Right hindlimb (tissue), 1 donor: ENCODE measurements around the gene EML6.
"Not testable (repeated sequence)": the region's sequence is repeated elsewhere in the genome, so short reads cannot be mapped to it uniquely, and the experiment has no call there.

Experiments used
- DNase-seq: peaks from one replicate; pipeline ENCODE4 v3.0.0-alpha.2; 2018

The EML6 gene

GRCh38 chr2:54858021-54858681 lies 134.7 kb downstream of the EML6 start:
- DNase-seq = no peak

DNA sequence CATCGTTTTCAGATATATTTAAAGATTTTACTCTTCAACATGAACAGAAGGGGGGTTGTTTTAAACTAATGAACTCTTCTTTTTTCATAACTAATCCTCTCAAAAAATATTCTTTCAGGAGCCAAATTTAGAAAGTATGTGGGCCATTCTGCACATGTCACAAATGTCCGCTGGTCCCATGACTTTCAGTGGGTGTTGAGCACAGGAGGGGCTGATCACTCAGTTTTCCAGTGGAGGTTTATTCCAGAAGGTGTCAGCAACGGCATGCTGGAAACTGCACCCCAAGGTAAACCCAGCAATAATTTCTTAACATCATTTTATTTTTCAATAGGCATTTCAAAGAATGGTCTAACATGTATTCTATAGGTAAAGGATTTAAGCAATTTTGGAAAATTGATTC lies 136.0 kb downstream of the EML6 start:
- no peak for DNase-seq

DNA sequence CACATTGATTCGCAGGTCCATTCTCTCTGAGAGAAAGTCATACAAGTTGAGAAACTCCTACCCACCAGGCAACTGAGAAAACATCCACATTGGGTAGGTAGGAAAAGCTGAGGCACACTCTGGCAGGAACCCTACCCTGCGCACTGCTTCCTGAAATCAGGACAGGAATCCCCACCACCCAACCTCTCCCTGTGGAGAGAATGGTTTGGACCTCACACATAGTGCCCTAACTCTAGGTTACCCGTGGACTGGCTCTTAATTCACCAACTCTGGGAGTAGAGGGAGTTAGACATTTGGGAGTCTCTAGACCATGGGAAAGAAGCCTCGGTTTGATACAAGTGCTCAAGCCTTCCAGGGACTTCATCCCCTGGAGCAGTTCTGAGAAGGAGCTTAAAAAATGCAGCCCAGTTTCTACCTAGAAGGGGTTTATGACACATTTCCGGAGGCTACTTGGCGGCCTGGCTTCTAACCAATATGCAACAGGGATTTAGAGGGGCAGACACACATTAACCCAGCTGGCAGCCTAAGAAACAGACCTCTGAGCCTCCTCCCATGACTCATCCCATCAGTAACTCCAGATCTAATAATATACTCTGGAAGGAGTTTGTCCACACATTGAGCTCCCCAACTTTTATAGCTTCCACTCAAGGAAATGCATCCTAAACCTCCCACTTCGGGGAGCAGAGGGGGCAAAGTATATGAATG lies 136.7 kb downstream of the EML6 start:
- no peak for DNase-seq

DNA sequence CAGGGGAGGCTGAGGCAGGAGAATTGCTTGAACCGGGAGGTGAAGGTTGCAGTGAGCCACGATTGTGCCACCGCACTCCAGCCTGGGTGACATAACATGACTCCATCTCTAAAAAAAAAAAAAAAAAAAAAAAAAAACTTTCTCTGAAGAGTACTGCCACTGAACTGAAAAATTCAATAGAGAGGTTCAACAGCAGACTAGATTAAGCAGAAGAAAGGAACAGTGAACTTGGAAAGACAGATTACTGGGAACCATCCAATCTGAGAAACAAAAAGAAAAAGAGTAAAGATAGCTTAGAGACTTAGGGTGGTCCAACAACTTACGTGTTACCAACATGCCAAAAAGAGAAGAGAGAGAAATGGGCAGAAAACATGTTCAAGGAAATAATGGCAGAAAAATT lies 138.8 kb downstream of the EML6 start:
- no peak for DNase-seq

- no peak for DNase-seq
Observed at GRCh38 chr2:54862742-54863141, 139.3 kb downstream of the EML6 start.

DNA sequence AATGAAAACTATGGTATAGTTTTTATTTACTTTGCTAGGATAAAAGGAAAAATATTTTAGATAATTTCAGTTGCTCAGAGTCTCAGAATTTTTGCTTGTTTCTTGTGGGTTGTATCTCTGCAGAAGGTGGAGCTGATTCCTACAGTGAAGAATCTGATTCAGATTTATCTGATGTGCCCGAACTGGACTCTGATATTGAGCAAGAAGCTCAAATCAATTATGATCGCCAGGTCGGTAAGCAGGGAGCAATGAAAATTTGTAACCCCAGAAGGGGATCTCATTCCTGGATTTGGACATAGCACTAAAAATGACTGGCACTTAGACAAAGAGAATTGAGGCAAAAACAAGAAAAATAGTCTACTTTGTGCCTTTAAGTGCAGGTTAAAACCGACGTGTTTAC lies 140.2 kb downstream of the EML6 start:
- DNase-seq = no peak

DNA sequence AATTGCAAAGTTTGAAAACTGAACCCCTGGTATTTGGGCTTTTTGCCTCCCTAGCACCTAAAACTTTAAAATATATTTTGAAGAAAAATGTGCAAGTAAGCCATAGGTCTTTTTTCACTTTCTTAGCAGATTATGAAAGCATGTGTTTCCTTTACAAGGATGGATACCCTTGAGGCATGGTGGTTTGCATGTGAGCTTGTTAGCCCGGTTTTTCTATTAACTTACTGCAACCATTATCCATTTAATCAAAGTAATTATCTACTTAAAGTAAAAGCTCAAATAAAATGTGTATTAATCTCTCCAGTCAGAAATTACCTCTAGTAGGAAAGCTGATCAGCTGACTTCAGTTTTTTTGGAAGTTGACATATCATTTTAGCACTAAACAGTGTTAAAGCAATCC lies 140.6 kb downstream of the EML6 start:
- no peak for DNase-seq

DNA sequence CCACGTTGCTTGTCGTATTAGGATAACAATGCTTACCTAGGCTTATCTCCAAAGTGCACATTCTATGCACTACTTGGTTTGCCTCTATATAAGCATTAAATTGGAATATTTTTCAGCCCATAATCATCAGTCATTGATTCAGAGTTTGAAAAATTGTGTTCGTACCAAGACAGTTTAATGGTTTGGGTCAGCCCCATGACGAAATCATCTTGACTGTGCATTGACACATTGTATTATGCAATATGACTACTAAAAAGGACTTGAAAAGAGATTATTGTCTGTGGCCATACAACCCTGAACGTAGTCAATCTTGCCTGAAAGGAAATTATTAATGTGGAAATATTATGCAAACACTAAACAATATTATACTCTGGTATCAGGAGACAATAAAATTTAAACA lies 141.3 kb downstream of the EML6 start:
- no peak for DNase-seq

GRCh38 chr2:54866179-54866578 lies 142.7 kb downstream of the EML6 start:
- no peak for DNase-seq

- DNase-seq = no peak
Observed at GRCh38 chr2:54866868-54867267, 143.4 kb downstream of the EML6 start.

GRCh38 chr2:54867457-54867856 lies 144.0 kb downstream of the EML6 start:
- no peak for DNase-seq

GRCh38 chr2:54871457-54872107 lies 148.1 kb downstream of the EML6 start:
- no peak for DNase-seq

- DNase-seq = no peak
Observed at GRCh38 chr2:54872780-54873179, 149.3 kb downstream of the EML6 start.

- not testable (repeated sequence) for DNase-seq
Observed at GRCh38 chr2:54873236-54873635, 149.8 kb downstream of the EML6 start.

DNA sequence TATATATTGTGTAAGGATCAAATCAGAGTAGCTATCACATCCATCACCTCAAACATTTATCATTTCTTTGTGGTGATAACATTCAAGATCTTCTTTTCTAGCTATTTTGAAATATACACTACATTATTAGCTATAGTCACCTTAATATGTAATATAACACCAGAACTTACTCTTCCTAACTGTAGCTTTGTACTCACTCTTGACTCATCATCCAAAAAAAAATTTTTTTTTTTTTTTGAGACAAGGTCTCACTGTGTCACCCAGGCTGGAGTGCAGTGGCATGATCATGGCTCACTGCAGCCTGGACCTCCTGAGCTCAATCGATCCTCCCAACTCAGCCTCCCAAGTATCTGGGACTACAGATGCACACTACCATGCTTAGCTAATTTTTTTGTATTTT lies 153.3 kb downstream of the EML6 start:
- no peak for DNase-seq

DNA sequence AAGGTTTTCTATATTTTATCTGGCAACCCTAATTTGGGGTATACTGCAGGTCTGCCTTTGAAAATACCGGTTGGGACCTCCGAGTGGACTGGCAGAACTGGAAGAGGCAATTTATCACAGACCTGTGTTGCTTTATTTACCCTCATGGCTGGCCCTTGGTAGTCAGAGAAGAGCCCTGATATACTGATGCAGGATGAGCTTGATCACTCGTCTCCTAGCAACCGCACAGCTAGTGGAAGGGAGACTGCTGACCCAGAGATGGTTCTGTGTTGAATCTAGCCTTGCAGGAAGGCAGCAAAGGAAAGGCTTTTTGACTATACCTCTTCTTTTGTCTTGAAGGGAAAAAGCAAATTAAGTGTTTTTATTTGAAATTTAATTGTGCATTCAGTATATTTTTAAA lies 154.7 kb downstream of the EML6 start:
- no peak for DNase-seq

DNA sequence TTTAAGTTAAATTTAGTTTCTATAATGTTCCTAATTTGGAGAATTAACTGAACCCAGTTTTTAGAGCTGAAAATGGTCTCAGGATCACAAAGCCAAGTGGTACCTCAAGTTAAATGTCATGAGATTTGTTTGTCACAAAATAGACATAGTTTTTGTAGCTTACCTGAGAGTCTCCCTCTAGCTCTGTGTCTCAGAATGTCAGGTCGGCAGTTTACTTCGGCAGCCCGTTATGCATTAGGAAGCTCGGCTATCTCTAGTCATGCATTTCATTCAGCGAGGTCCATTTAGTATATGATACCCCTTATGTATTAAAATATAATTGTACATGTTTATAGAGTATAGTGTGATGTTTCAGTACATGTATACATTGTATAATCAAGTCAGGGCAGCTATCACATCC lies 155.6 kb downstream of the EML6 start:
- DNase-seq = no peak

GRCh38 chr2:54879598-54880332 lies 156.3 kb downstream of the EML6 start:
- DNase-seq = peak; percentile 55

GRCh38 chr2:54880428-54880827 lies 157.0 kb downstream of the EML6 start:
- DNase-seq = no peak

- no peak for DNase-seq
Observed at GRCh38 chr2:54881759-54882158, 158.3 kb downstream of the EML6 start.

DNA sequence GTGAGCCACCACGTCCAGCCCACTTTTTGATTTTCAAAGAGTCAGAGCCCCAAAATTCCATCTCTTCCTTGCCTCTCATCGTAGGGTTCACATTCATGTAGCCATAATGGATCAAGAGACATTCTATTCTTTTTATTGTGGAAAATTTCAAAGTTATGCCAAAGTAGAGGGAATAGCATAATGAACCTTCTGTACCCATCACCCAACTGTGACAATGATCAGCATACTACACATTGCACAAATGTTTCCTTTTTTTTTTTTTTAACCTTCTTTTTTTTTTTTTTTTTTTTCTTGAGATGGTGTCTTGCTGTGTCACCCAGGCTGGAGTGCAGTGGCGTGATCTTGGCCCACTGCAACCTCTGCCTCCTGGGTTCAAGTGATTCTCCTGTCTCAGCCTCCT lies 162.4 kb downstream of the EML6 start:
- DNase-seq = no peak

- no peak for DNase-seq
Observed at GRCh38 chr2:54887850-54888545, 164.5 kb downstream of the EML6 start.

- no peak for DNase-seq
Observed at GRCh38 chr2:54889053-54889452, 165.6 kb downstream of the EML6 start.
